ENCODE data around the gene LRRC37B.
A peak's percentile ranks its signal among the peaks of the same experiment; 100 is the strongest.
"Not testable (repeated sequence)": the region's sequence is repeated elsewhere in the genome, so short reads cannot be mapped to it uniquely, and the experiment has no call there.

LRRC37B gene

GRCh38 chr17:32006957-32007462 lies at the start of gene LRRC37B:
Gene LRRC37B (plus strand): TSS chr17:32007383. CDS start chr17:32021393, 14,010 bp downstream.
- peak; percentile 68 to 79 for DNase-seq (ENCODE audit: low read depth in 2 of 2, low spot score in 1 of 2)

GRCh38 chr17:31964131-31964530 lies 43.1 kb upstream of the LRRC37B start:
- not testable (repeated sequence) for DNase-seq (ENCODE audit: low read depth in 2 of 2, low spot score in 1 of 2)

GRCh38 chr17:31967648-31968047 lies 39.5 kb upstream of the LRRC37B start:
- DNase-seq (ENCODE audit: low read depth in 2 of 2, low spot score in 1 of 2): no peak

- not testable (repeated sequence) for DNase-seq (ENCODE audit: low read depth in 2 of 2, low spot score in 1 of 2)
Observed at GRCh38 chr17:31970416-31970815, 36.8 kb upstream of the LRRC37B start.

- not testable (repeated sequence) for DNase-seq (ENCODE audit: low read depth in 2 of 2, low spot score in 1 of 2)
Observed at GRCh38 chr17:31974269-31975071, 32.7 kb upstream of the LRRC37B start.

- DNase-seq (ENCODE audit: low read depth in 2 of 2, low spot score in 1 of 2): not testable (repeated sequence)
Observed at GRCh38 chr17:31975391-31975790, 31.8 kb upstream of the LRRC37B start.

- not testable (repeated sequence) for DNase-seq (ENCODE audit: low read depth in 2 of 2, low spot score in 1 of 2)
Observed at GRCh38 chr17:31991821-31992220, 15.4 kb upstream of the LRRC37B start.

GRCh38 chr17:31997005-31997404 lies 10.2 kb upstream of the LRRC37B start:
- DNase-seq (ENCODE audit: low read depth in 2 of 2, low spot score in 1 of 2): no peak

GRCh38 chr17:32007463-32008298 lies 498 bp downstream of the LRRC37B start:
- peak in 1 of 2 donors; percentile 4 for DNase-seq (ENCODE audit: low read depth in 2 of 2, low spot score in 1 of 2)

GRCh38 chr17:32009262-32009542 lies 2.0 kb downstream of the LRRC37B start:
- no peak for DNase-seq (ENCODE audit: low read depth in 2 of 2, low spot score in 1 of 2)

- DNase-seq (ENCODE audit: low read depth in 2 of 2, low spot score in 1 of 2): no peak
Observed at GRCh38 chr17:32010114-32010513, 2.9 kb downstream of the LRRC37B start.

GRCh38 chr17:32015245-32016013 lies 8.2 kb downstream of the LRRC37B start:
- DNase-seq (ENCODE audit: low read depth in 2 of 2, low spot score in 1 of 2): no peak

GRCh38 chr17:32016231-32016630 lies 9.0 kb downstream of the LRRC37B start:
- no peak for DNase-seq (ENCODE audit: low read depth in 2 of 2, low spot score in 1 of 2)

GRCh38 chr17:32019228-32019627 lies 12.0 kb downstream of the LRRC37B start:
- no peak for DNase-seq (ENCODE audit: low read depth in 2 of 2, low spot score in 1 of 2)

- DNase-seq (ENCODE audit: low read depth in 2 of 2, low spot score in 1 of 2): no peak
Observed at GRCh38 chr17:32020943-32021614, 13.9 kb downstream of the LRRC37B start.

- DNase-seq (ENCODE audit: low read depth in 2 of 2, low spot score in 1 of 2): no peak
Observed at GRCh38 chr17:32021615-32021955, 14.4 kb downstream of the LRRC37B start.

- DNase-seq (ENCODE audit: low read depth in 2 of 2, low spot score in 1 of 2): not testable (repeated sequence)
Observed at GRCh38 chr17:32022554-32022953, 15.4 kb downstream of the LRRC37B start.

GRCh38 chr17:32027271-32027670 lies 20.1 kb downstream of the LRRC37B start:
- DNase-seq (ENCODE audit: low read depth in 2 of 2, low spot score in 1 of 2): not testable (repeated sequence)

- no peak for DNase-seq (ENCODE audit: low read depth in 2 of 2, low spot score in 1 of 2)
Observed at GRCh38 chr17:32033223-32033622, 26.0 kb downstream of the LRRC37B start.

GRCh38 chr17:32033812-32034211 lies 26.6 kb downstream of the LRRC37B start:
- not testable (repeated sequence) for DNase-seq (ENCODE audit: low read depth in 2 of 2, low spot score in 1 of 2)

GRCh38 chr17:32040246-32040645 lies 33.1 kb downstream of the LRRC37B start:
- not testable (repeated sequence) for DNase-seq (ENCODE audit: low read depth in 2 of 2, low spot score in 1 of 2)

Data from stimulated activated CD8-positive, alpha-beta memory T cell treated with anti-CD3 and anti-CD28 coated beads, Interleukin-4, amount 100 ng/mL, for 4 hours (primary cell).